NCI-H446 treated with DMSO at 0.1 percent for 48 hours (cell line): ENCODE measurements around the gene MRPS18C.
A peak's percentile ranks its signal among the peaks of the same experiment; 100 is the strongest.
"Not testable (repeated sequence)": the region's sequence is repeated elsewhere in the genome, so short reads cannot be mapped to it uniquely, and the experiment has no call there.

Source experiments
- DNase-seq: peaks from one replicate; lab custom pipeline; 2025; lab: John Stamatoyannopoulos, UW

Gene MRPS18C

GRCh38 chr4:83455281-83456183, at the start of gene MRPS18C, which contains the start of gene HELQ:
TSS of gene MRPS18C (plus strand) at chr4:83456058. CDS start at chr4:83456078, 20 bp downstream.
TSS of gene HELQ (minus strand) at chr4:83455823. CDS start at chr4:83455693, 130 bp downstream.
- peak; percentile 97 for DNase-seq

- DNase-seq = no peak
Measured at GRCh38 chr4:83408908-83409307, 47.0 kb upstream of the MRPS18C start.

GRCh38 chr4:83413676-83414075, 42.2 kb upstream of the MRPS18C start:
- no peak for DNase-seq

DNA sequence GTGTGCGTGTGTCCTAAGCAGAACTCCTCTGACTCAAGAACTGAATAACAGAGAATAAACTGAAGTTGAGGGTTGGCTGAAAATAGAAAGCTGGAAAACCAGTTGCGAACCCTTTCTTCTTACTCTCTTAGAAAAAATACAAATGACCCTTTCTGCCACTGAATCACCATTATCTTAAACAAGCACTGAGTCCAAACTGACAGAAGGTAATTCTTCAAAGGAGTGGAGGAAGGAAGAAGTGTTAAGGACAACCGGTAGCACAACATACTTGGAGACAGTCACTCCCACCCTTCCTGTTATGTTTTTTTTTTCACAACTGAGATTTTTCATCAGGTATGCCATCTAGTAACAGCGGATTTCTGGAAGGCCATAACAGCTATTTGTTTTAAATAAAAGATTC, 38.3 kb upstream of the MRPS18C start:
- no peak for DNase-seq

- DNase-seq = no peak
Measured at GRCh38 chr4:83418211-83418610, 37.6 kb upstream of the MRPS18C start.

GRCh38 chr4:83431200-83431599, 24.7 kb upstream of the MRPS18C start:
- DNase-seq = no peak

DNA sequence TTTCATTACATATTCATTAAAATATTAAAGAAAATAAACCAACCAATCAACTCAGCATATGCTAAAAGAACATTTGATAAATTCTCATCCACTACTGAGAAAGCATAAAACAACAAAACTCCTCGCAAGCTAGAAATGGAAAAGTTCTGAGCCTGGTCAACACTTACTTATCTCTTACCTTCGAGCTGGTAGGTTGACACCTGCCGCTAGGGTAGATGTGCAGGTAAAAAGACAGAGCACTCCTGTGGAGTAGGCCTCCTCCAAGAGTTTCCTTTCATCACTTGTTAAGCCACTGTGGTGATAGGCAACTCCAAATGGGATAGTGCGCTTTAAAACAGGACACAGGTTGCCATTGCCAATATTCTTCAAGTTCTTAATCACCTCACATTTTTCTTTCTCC, 19.2 kb upstream of the MRPS18C start:
- no peak for DNase-seq

GRCh38 chr4:83438719-83439118, 17.1 kb upstream of the MRPS18C start:
- DNase-seq = no peak

GRCh38 chr4:83440148-83440814, 15.6 kb upstream of the MRPS18C start:
- no peak for DNase-seq

- no peak for DNase-seq
Measured at GRCh38 chr4:83440899-83441298, 15.0 kb upstream of the MRPS18C start.

DNA sequence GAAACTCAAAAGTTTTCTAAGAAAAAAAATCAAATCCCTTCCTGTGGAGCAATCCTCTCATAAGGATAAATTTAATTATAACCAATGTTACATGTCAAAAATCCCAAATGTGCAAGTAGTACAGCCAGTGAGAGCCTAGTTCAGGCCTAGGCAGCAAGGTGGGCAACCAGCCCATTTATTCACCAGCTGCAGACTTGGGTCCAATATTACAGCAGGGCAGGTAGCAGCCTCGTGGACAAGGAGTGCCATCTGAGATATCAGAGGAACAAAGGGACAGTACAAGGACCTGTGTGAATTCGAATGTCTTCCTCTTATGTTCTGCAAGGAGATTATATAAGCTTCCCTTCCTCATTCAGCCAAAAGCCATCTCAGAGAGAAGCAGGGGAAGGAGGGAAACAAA, 6.8 kb upstream of the MRPS18C start:
- DNase-seq = no peak

DNA sequence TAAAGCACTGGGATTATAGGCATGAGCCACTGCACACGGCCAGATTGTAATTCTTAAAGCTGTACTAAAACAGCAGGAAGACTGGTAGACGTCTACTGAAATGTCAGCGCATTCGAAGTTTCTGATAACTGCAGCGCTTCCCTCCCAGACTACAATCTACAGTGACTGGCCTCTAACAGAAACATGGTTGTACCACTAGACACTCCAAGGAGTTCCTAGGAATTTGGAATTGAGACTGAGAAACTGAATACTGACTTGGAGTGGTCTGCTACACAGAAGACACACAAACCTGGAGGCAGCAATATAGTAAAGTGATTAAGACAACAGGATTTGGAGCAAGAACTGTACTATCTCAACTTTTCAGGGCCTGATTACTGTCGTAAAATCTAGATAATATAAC, 1.2 kb upstream of the MRPS18C start:
- no peak for DNase-seq

- no peak for DNase-seq
Measured at GRCh38 chr4:83456184-83456501, 285 bp downstream of the MRPS18C start.

GRCh38 chr4:83473423-83473822, 17.6 kb downstream of the MRPS18C start:
- no peak for DNase-seq

DNA sequence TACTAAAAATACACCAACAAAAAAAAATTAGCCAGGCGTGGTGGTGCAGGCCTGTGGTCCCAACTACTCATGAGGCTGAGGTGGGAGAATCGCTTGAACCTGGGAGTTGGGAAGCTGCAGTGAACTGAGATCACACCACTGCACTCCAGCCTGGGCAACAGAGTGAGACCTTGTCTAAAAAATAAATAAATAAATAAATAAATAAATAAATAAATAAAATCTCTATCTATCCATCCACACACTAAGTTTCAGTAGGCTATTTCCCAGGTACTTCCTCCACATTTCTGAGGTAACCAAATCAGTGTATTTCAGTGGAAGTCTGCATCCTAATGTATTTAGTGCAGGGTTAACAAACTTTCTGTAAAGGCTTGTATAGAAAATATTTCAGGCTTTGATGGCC, 18.1 kb downstream of the MRPS18C start:
- no peak for DNase-seq

- DNase-seq = peak; percentile 83
Measured at GRCh38 chr4:83484500-83485461, 28.9 kb downstream of the MRPS18C start, which contains the start of gene ABRAXAS1. TSS of gene ABRAXAS1 (minus strand) at chr4:83485100. CDS start at chr4:83485072, 28 bp downstream.

DNA sequence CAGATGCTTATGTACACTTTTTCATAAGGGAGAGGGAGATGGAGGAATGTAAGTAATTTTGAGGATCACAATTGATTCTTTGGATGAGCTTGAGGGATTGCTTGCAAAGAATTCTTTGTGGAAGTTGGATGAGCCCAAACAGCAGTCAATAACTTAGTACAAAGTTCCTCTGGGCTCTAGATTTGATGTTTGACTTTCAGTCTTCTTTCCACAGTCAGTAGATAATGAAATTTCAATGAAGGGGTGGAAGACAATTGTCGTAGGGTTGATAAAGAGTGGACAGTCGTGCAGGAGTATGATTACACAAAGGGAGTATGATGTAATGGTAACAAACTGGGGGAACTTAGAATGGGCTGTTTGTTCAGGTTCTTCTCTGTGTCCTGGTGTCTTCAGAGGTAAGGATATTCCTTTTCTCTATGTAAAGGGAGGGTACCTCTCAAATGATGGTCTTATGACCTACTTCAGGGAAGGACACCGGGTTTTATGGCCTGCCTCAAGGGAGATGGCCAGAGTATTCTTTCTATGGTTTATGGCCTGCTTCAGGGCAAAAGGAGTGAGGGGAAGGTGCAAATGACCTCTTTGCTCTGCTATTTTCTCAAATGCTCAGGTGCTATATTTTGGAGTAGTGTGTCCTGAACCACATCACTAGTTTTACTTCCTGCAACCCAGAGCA, 30.7 kb downstream of the MRPS18C start:
- DNase-seq = no peak

DNA sequence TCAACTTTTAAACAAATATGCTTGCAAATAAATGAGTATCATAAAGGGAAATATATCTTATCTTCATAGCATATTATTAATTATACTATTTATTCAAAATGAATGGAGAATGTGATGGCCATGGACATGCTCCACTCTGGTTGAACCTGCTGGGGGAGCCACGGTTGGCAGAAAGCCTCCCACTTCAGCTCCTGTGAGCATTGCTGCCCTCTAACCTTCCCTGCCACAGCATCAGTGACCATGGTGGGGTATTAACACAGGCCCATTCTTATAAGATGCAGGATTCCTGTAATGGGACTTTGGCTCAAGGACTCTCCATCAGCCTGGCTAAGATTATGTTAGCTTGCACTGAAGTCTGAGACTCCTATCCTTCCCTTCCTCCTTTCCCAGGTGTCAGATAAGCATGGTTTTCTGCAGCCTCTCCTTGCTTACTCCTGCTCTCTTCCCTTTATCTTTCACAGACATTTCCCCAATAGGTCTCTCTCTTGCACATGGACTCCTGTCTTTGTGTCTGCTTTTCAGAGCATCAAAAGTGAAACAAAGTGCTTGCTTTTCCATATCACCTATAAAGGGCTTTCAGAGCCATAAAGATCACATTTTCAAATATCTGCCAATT, 34.0 kb downstream of the MRPS18C start:
- DNase-seq = no peak

DNA sequence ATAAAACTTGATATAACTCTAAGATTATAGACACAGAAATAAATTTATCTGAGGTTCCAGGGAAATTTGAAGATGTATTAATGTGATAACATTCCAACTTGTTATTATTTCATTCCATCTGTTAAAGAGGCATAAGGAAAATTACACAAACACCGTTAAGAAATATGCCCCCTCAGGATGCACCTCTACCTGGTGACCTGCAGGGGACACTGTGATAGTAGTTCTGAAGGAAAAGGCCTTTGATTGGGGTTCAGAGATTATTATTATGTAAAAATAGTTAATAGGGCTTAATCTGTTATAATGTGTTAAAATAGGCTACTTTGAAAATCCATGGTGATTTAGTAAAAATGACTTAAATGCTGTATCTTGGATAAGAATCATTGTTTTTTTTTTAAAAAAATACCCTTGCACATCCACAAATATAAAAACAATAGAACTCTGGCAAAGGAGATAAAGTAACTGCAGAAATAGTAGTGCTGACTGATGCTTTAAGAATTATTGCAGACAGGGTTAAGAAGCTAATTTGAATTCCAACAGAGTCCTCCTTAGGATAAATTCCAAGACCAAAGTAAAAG, 35.1 kb downstream of the MRPS18C start:
- DNase-seq = no peak

DNA sequence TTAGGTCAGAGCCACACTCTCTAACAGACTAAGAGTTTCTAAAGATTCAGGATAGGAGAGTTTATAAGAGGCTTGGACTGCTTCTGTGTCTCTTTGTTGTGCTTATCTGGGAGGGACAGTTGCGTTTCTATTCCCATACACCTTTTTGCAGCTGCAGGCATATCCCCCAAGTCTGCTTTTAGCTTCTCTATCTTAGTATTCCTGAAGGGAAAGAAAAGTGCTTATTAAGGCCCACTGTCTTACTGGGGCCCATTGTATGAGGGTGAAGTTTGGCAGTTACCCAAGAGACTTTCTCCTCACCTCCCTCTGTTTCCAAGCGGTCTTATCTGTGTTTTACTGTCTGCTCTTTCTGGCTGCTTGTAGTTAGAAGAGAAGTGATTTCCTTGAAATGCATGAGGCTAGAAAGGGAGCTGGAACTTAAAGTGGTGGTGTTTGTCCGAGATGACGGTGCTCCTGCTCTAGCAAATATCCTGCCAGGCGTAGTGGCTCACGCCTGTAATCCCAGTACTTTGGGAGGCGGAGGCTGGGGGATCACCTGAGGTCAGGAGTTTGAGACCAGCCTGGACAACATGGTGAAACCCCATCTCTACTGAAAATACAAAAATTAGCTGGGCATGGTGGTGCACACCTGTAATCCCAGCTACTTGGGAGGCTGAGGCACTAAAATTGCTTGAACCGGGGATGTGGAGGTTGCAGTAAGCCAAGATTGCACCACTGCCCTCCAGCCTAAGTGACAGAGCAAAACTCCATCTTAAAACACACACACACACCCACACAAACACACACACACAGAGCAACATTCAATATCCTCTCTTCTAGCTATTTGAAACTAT, 40.4 kb downstream of the MRPS18C start:
- not testable (repeated sequence) for DNase-seq
